C4-2B (cell line): ENCODE measurements around the gene FAM174A.

ENCODE experiments used
- H3K27ac ChIP-seq: fragments of 450-650 bp; 2 replicates; pipeline ENCODE4 v1.5.1; 2017
- CTCF ChIP-seq: fragments of 450-650 bp; conservative IDR thresholded peaks from 2 replicates; pipeline ENCODE4 v1.5.1; 2017; ENCODE audit warnings: mild to moderate bottlenecking
- ZFX ChIP-seq: fragments of 450-650 bp; IDR thresholded peaks from 2 replicates; pipeline ENCODE4 v1.6.1; 2017

FAM174A gene

GRCh38 chr5:100535060-100536005, at the start of gene FAM174A:
TSS of gene FAM174A (plus strand) at chr5:100535374. CDS start at chr5:100535531, 157 bp downstream.
- TF ChIP-seq ZFX (peak; percentile 89), CTCF (no peak)
- H3K27ac ChIP-seq = peak within 1 kb of the TSS; percentile 66

GRCh38 chr5:100493996-100494395, 41.2 kb upstream of the FAM174A start:
- TF ChIP-seq ZFX (no peak), CTCF (no peak)
- H3K27ac ChIP-seq = no peak overlapping the region

GRCh38 chr5:100496296-100496695, 38.9 kb upstream of the FAM174A start:
- no peak for TF ChIP-seq CTCF
- no peak for TF ChIP-seq ZFX
- no peak overlapping the region for H3K27ac ChIP-seq

GRCh38 chr5:100502684-100503083, 32.5 kb upstream of the FAM174A start:
- H3K27ac ChIP-seq = no peak overlapping the region
- no peak for TF ChIP-seq CTCF
- TF ChIP-seq ZFX = no peak

GRCh38 chr5:100505984-100506670, 29.0 kb upstream of the FAM174A start:
- TF ChIP-seq CTCF (no peak), ZFX (no peak)
- H3K27ac ChIP-seq = no peak overlapping the region

- no peak overlapping the region for H3K27ac ChIP-seq
Measured at GRCh38 chr5:100516285-100516684, 18.9 kb upstream of the FAM174A start.

More at GRCh38 chr5:100516285-100516684, 18.9 kb upstream of the FAM174A start:
- TF ChIP-seq CTCF = no peak
- no peak for TF ChIP-seq ZFX
